MM.1S (cell line): ENCODE measurements around the gene SH3PXD2B.

Experiments used
- DNase-seq: peaks from one replicate; pipeline ENCODE4 v3.0.0-alpha.2; 2015
- H2AFZ ChIP-seq: fragments of 300-600 bp; sonication (generic); 2 replicates; pipeline ENCODE4 v1.6.0; 2016; ENCODE audit warnings: antibody characterized with exemption, low read length
- H3F3A ChIP-seq: fragments of 300-600 bp; sonication (generic); 2 replicates; pipeline ENCODE4 v1.6.1; 2016; ENCODE audit warnings: mild to moderate bottlenecking, antibody characterized with exemption, low read length, moderate library complexity, mixed read lengths; ENCODE audit not compliant: insufficient read depth
- H3K27ac ChIP-seq: fragments of 300-600 bp; sonication (generic); 2 replicates; pipeline ENCODE4 v1.5.1; 2016; ENCODE audit warnings: mild to moderate bottlenecking, low read length
- H3K27me3 ChIP-seq: fragments of 300-600 bp; sonication (generic); replicated peaks from 2 replicates; pipeline ENCODE4 v1.6.0; 2016; ENCODE audit warnings: low read length; ENCODE audit not compliant: insufficient read depth
- H3K36me3 ChIP-seq: fragments of 300-600 bp; sonication (generic); replicated peaks from 2 replicates; pipeline ENCODE4 v1.6.1; 2016; ENCODE audit warnings: mild to moderate bottlenecking, low read length, mixed read lengths; ENCODE audit not compliant: insufficient read depth
- H3K4me1 ChIP-seq: fragments of 300-600 bp; sonication (generic); 2 replicates; pipeline ENCODE4 v1.6.1; 2016; ENCODE audit warnings: low read length, mixed read lengths
- H3K4me2 ChIP-seq: fragments of 300-600 bp; sonication (generic); 2 replicates; pipeline ENCODE4 v1.6.0; 2016; ENCODE audit warnings: low read depth, low read length
- H3K4me3 ChIP-seq: fragments of 300-600 bp; sonication (generic); 2 replicates; pipeline ENCODE4 v1.5.1; 2016; ENCODE audit warnings: low read length, mixed read lengths
- H3K79me2 ChIP-seq: fragments of 300-600 bp; sonication (generic); 2 replicates; pipeline ENCODE4 v1.6.1; 2016; ENCODE audit warnings: mixed run types, low read length, mixed read lengths
- H3K9ac ChIP-seq: fragments of 300-600 bp; sonication (generic); 2 replicates; pipeline ENCODE4 v1.6.1; 2016; ENCODE audit warnings: low read length, mixed read lengths
- H3K9me2 ChIP-seq: fragments of 300-600 bp; sonication (generic); replicated peaks from 2 replicates; pipeline ENCODE4 v1.6.1; 2016; ENCODE audit warnings: mild to moderate bottlenecking, low read length, mixed read lengths; ENCODE audit not compliant: insufficient read depth
- H3K9me3 ChIP-seq: fragments of 300-600 bp; sonication (generic); replicated peaks from 2 replicates; pipeline ENCODE4 v1.6.1; 2016; ENCODE audit warnings: mild to moderate bottlenecking, low read length, mixed read lengths; ENCODE audit not compliant: insufficient read depth
- H4K20me1 ChIP-seq: fragments of 300-600 bp; sonication (generic); 2 replicates; pipeline ENCODE4 v1.6.1; 2016; ENCODE audit warnings: mild to moderate bottlenecking, low read length, moderate library complexity, mixed read lengths; ENCODE audit not compliant: insufficient read depth
- EZH2 ChIP-seq: fragments of 300-600 bp; sonication (generic); optimal IDR thresholded peaks from 2 replicates; pipeline ENCODE3; 2017; ENCODE audit warnings: low read depth, mild to moderate bottlenecking, antibody characterized with exemption, low read length, mixed read lengths
- EZH2phosphoT487 ChIP-seq: fragments of 300-600 bp; sonication (generic); IDR thresholded peaks from 2 replicates; pipeline ENCODE4 v1.6.1; 2018; ENCODE audit warnings: antibody characterized with exemption, low read length
- TF ChIP-seq, protein P1 (sequence below): fragments of 300-600 bp; sonication (generic); IDR thresholded peaks from 2 replicates; pipeline ENCODE4 v1.5.1; 2016; ENCODE audit warnings: antibody characterized with exemption, low read length, mixed read lengths

The SH3PXD2B gene

DNA sequence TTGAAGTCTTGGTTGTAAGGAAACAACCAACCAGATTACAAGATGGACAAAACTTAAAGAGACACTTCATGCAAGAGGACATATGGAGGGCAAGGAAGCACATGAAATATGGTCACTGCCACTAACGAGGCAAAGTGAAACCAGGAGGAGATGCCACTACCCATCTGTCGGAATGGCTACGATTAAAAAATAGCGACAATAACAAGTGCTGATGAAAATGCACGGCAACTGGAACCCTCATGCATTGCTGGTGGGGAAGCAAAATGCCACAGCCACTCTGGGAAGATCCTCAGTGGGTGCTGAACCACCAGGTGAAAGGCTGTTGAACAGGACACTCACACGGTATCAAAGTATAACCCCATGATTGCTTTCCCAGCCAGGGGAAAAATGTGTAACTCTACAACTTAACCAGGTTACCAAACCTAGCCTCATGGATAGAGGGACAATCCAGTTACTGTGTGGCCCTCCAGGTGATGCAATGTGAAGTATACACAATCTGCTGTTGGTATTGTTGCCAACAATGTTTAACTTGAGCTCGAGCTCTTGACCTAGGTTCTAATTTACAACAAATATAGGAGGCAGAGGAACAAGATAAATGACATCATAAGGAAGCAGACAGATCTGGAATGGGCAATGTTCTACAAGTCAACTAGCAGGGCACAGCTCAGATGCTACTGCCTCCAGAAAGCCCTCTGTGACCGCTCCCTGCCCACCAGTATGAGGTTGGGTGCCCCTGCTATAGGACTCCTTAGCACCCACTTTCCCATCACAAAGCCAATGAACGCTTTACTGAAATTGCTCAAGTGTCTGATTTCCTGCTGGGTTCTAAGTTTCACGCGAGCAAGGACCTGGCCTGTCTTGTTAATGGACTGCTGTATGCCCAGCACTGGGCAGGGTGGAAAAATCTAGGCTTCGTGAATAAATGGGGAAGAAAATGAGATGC is 25.8 kb downstream of the SH3PXD2B start:
- Histone ChIP-seq H3K4me3 (no peak overlapping the region), H3K27me3 (no peaks in the 10 kb centered on the region), H3K36me3 (no peaks in the 10 kb centered on the region), H3K9me3 (no peaks in the 10 kb centered on the region), H3K79me2 (no peaks in the 10 kb centered on the region), H3F3A (no peaks in the 10 kb centered on the region), H4K20me1 (no peaks in the 10 kb centered on the region), H3K9ac (no peak overlapping the region), H3K9me2 (no peaks in the 10 kb centered on the region), H3K27ac (no peak overlapping the region), H3K4me1 (no peaks in the 10 kb centered on the region), H3K4me2 (no peak overlapping the region), H2AFZ (no peak overlapping the region)
- DNase-seq, result no peak
- TF ChIP-seq EZH2phosphoT487 (no peak), EZH2 (no peak)
- TF ChIP-seq, protein P1, sequence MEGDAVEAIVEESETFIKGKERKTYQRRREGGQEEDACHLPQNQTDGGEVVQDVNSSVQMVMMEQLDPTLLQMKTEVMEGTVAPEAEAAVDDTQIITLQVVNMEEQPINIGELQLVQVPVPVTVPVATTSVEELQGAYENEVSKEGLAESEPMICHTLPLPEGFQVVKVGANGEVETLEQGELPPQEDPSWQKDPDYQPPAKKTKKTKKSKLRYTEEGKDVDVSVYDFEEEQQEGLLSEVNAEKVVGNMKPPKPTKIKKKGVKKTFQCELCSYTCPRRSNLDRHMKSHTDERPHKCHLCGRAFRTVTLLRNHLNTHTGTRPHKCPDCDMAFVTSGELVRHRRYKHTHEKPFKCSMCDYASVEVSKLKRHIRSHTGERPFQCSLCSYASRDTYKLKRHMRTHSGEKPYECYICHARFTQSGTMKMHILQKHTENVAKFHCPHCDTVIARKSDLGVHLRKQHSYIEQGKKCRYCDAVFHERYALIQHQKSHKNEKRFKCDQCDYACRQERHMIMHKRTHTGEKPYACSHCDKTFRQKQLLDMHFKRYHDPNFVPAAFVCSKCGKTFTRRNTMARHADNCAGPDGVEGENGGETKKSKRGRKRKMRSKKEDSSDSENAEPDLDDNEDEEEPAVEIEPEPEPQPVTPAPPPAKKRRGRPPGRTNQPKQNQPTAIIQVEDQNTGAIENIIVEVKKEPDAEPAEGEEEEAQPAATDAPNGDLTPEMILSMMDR, result no peak

GRCh38 chr5:172427202-172427601 is 27.1 kb downstream of the SH3PXD2B start:
- no peak overlapping the region for H2AFZ ChIP-seq
- no peaks in the 10 kb centered on the region for H3F3A ChIP-seq
- no peak overlapping the region for H3K27ac ChIP-seq
- no peak overlapping the region for H3K4me2 ChIP-seq
- no peaks in the 10 kb centered on the region for H3K4me1 ChIP-seq
- no peak overlapping the region for H3K4me3 ChIP-seq
- no peaks in the 10 kb centered on the region for H3K79me2 ChIP-seq
- no peak for TF ChIP-seq EZH2
- TF ChIP-seq, protein P1, result no peak
- no peak for TF ChIP-seq EZH2phosphoT487
- no peaks in the 10 kb centered on the region for H3K9me3 ChIP-seq
- H4K20me1 ChIP-seq, result no peaks in the 10 kb centered on the region
- no peaks in the 10 kb centered on the region for H3K36me3 ChIP-seq
- DNase-seq, result no peak
- no peaks in the 10 kb centered on the region for H3K27me3 ChIP-seq
- no peak overlapping the region for H3K9ac ChIP-seq
- no peaks in the 10 kb centered on the region for H3K9me2 ChIP-seq

GRCh38 chr5:172426086-172426485 is 28.2 kb downstream of the SH3PXD2B start:
- no peak overlapping the region for H3K4me2 ChIP-seq
- H3K27ac ChIP-seq, result no peak overlapping the region
- no peak overlapping the region for H2AFZ ChIP-seq
- H3K36me3 ChIP-seq, result no peaks in the 10 kb centered on the region
- TF ChIP-seq EZH2 (no peak), EZH2phosphoT487 (no peak)
- TF ChIP-seq, protein P1, result no peak
- H3K9ac ChIP-seq, result no peak overlapping the region
- H3K9me3 ChIP-seq, result no peaks in the 10 kb centered on the region
- H3K4me3 ChIP-seq, result no peak overlapping the region
- no peaks in the 10 kb centered on the region for H4K20me1 ChIP-seq
- no peaks in the 10 kb centered on the region for H3K4me1 ChIP-seq
- no peak for DNase-seq
- no peaks in the 10 kb centered on the region for H3F3A ChIP-seq
- H3K9me2 ChIP-seq, result no peaks in the 10 kb centered on the region
- H3K27me3 ChIP-seq, result no peaks in the 10 kb centered on the region
- H3K79me2 ChIP-seq, result no peaks in the 10 kb centered on the region
